Stimulated activated CD8-positive, alpha-beta memory T cell treated with anti-CD3 and anti-CD28 coated beads, Interleukin-4, amount 100 ng/mL, for 4 hours (primary cell): ENCODE results near the gene IL2RG.

Experiments
- DNase-seq, 2 donors: peaks; one replicate each; pipeline ENCODE4 v3.0.0-alpha.2; 2020; ENCODE audit warnings: low read depth in 2 of 2, low spot score in 1 of 2

IL2RG gene

DNA sequence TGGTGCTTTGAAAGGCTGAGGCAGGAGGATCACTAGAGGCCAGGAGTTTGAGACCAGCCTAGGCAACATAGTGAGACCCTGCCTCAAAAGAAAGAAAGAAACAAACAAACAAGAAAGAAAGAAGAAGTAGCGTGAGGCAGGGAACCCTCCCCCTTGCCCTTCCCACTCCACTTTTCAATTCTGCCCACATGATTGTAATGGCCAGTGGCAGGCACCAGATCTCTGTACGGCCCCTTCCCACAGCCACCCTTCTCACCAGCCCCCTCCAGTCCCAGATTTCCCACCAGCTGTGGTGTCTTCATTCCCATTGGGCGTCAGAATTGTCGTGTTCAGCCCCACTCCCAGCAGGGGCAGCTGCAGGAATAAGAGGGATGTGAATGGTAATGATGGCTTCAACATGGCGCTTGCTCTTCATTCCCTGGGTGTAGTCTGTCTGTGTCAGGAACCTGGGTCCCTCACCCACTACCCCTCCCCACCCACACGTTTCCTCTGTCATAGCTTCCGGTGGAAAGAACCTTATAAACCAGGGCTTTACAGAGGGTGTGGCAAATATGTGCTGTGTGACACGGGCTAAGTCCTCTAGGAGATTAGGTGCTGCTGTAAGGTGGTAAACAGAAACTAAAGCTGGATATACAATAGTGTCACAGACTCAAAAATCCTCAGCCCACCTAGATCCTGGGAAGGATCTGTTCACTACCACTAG lies at the start of gene IL2RG:
IL2RG (minus strand) TSS at position 437 of the 703 bp plus-strand sequence; CDS start at position 399, 38 bp downstream.
- DNase-seq = peak; percentile 54 to 70

DNA sequence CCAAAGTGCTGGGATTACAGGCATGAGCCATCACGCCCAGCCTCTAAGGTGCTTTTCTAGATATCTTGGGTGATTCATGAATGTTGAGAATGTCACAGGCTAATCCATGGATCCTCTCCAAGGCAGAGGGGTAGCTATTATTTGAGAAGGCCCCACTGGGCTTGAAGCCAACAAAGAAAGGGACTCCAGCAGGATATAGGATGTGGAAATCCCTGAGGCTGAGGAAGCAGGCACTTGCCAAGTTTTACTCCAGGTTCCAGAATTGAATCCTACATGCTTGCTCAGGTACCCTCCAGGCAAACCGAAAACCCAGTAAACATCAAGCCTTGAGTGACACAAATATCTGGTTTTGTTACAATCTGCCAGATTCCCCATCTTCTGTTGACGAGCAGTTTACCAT lies 49.1 kb upstream of the IL2RG start:
- no peak for DNase-seq

DNA sequence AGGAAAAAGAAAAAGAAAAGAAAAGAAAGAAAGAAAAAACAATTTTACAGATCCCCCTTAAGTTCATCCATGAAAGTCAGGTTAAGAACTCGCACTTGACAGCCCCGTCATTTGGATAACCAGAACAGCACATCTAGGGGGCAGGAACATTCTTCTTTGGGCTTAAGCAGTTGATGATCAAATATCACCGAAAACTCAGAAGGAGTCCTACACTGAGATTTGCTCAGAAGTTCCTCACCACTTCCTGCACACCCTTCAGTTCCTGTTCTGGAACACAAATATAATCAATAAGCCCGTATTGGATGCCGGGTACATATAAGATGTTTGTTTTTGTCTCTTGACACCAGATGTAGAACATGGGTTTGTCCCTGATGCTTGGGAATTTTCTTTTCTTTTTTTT lies 48.0 kb upstream of the IL2RG start:
- no peak for DNase-seq

DNA sequence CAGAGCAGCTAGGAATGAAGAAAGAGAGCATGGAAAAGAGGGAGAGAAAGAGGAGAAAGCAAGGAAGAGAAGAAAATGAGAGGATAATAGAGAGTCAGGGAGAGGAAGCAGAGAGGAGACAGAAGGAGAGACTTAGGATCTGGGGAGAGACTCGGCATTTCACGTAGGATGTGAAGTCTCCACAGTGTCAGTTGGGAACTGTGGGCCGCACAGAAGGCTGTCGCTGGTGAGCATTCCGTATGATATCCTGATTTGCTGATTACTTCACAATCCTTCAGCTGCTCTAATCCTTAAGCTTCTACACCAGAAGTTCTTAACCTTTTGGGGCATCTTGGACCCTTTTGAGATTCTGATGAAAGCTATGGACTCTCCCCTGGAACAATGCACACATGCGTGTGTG lies 47.2 kb upstream of the IL2RG start:
- DNase-seq = no peak

DNA sequence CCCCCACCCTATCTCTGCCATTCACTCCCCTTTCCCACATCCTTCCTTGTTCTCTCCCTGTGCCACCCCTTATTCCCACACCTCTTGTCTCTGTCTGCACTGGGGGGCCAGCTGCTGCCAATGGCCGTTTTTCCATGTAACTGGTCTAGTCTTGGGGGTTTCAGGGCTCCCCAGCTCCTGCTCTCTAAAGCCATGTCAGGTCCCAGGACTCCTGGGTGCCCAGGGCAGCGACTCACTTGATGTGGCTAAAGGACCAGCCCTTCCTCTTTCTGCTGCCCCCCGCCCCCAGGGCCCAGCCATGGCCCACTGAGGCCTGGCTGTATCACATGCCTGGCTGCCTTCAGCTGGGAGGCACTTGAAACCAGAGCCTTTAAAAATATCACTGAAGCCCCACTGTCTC lies 43.3 kb upstream of the IL2RG start:
- no peak for DNase-seq

DNA sequence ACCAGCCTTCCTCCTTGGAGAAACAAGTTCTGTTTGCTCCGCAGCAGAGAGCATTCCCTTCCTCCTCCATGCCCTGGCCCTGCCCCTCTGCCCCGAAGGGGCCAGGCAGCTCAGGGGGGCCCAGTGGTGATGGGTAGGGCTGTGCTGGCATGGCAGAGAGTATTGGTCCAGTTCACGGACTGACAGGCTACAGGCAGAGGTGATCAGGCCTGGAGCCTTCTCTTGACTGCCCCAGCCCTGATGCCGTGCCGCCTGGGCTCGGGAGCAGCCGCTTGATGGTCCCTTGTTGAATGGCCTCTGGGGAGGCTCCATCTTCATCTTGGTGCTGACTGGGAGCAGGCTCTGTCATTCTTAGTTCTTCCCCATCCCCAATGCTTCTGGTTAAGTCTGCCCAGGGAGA lies 42.8 kb upstream of the IL2RG start:
- DNase-seq = no peak

DNA sequence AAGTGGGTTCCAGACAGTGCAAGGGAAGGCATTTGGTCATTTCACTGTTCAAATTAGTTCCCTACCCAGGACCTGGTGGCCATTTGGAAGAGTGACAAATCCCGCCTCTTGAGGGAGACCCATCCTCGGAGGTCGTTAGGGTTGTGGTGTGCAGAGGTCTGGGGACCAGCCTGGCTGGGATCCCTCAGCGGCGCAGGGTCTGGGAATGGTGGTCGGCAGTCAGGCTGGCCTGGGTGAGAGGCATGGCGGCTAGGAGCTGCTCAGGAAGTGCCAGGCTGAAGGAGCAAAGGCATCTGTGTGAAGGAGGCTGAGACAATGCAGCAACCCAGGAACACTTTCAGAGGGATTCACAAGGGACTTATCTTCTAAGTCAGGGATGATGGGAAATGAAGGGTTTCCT lies 40.0 kb upstream of the IL2RG start:
- no peak for DNase-seq

DNA sequence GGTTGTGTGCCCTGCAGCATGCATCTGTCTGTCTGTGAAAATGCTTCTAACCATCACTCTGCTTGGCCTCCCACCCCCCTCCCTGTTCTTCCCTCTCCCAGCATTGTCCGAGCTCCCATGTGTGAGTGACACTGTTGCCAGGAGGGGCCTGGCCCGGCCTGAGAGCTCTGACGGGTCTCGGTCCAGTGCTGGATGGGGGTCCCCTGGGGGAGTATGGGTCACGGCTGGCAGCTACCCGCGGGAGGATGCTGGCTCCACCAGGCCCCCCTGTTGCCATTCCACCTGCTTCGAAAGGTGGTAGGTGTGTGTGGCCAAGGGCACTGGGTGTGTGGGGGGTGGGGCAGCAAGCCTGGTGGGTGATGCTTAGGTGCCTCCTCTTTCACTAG lies 36.9 kb upstream of the IL2RG start:
- DNase-seq = no peak

DNA sequence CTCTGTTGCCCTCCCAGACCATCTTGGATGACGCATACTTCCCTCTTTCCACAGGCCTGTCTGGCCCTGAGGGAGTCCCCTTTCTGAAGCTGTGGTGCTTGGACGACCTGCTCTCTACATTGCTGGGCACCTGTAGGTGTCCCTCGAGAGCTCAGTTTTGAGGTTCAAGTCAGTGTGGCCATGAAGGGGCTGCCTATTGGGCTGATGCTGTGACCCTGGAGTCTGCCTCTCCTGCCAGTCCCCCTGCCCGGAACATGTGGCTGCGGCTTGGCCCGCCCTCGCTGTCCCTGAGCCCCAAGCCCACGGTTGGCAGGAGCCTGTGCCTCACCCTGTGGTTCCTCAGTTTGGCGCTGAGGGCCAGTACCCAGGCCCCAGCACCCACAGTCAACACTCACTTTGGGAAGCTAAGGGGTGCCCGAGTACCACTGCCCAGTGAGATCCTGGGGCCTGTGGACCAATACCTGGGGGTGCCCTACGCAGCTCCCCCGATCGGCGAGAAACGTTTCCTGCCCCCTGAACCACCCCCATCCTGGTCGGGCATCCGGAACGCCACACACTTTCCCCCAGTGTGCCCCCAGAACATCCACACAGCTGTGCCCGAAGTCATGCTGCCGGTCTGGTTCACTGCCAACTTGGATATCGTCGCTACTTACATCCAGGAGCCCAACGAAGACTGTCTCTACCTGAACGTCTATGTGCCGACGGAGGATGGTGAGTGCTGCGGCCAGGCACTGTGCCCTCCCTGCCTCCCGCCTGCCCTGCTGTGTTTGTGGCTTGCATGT lies 36.3 kb upstream of the IL2RG start:
- DNase-seq = no peak

DNA sequence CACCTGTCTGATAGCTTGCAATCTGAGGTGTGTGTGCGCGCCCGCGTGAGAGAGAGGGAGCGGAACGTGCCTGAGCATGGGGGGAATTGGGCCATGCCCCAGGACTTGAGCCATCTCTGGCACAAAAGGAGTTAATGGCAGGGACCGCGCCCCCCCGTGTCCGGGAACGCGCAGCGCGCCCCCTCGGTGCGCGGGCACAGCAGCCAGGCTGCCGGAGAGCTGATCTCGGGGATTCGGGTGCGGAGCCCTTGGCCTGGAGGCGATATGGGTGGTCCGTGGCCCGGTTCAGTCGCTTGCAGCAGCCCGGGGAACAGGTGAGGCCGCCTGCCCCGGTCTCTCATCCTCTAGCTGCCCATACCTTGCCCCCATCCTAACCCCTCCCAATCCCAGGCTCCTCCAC lies 33.3 kb upstream of the IL2RG start, which contains the start of gene NLGN3:
NLGN3 (plus strand) TSS at position 191 of the 400 bp plus-strand sequence. CDS start 2,909 bp downstream, outside the sequence.
- DNase-seq = no peak

DNA sequence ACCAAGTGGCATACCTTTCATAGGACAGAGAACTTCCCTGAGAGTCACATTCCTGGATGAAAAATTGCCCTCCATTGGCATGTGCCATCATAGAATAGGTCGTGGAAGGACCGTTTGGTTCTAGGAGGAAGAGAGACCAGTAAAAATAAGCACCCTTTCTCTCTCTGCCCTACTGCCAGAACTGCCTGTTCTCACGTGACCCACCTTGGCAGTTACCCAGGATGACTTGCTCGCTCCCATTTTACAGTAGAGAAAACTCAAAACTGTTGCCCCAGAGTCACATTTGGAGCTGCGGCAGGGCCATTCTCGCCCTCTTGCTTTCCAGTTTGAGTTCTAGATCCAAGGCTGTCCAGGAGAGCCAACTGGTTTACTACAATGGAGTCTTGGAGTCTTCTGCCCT lies 32.1 kb upstream of the IL2RG start:
- no peak for DNase-seq

DNA sequence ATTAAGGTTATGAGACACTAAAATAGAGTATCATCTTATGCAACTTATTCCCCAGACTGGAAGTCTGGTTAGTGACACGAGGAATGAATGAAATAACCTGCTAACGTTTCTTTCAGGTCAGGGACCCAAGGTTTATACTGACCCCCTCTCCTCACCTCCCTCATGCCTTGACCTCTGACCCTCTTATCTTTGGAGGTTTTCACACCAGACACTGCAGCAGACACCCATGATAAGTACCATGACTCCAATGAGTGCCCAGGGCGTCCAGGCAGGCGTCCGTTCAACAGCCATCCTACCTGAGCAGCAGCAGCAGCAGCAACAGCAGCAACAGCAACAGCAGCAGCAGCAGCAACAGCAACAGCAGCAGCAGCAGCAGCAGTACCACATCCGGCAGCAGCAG lies 29.1 kb upstream of the IL2RG start:
- no peak for DNase-seq

DNA sequence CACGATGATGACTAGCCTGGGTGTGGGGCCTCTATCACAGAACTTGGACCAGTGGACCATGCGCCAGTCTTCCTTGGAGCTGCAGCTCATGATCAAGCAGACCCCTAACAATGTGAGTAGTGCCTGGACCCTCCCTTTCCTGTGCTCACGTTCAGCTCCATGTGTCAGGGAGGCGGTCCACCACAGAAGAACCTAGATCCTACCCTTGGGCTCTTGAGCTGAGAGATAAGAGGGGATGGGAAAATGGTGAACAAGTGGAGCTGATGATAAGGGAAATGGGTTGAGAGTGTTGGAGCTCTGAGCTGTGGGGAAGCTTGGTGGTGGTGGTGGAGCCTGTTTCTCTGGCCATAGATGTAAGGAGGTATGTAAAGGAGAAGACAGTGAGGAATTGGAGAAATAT lies 20.1 kb upstream of the IL2RG start:
- DNase-seq = no peak

DNA sequence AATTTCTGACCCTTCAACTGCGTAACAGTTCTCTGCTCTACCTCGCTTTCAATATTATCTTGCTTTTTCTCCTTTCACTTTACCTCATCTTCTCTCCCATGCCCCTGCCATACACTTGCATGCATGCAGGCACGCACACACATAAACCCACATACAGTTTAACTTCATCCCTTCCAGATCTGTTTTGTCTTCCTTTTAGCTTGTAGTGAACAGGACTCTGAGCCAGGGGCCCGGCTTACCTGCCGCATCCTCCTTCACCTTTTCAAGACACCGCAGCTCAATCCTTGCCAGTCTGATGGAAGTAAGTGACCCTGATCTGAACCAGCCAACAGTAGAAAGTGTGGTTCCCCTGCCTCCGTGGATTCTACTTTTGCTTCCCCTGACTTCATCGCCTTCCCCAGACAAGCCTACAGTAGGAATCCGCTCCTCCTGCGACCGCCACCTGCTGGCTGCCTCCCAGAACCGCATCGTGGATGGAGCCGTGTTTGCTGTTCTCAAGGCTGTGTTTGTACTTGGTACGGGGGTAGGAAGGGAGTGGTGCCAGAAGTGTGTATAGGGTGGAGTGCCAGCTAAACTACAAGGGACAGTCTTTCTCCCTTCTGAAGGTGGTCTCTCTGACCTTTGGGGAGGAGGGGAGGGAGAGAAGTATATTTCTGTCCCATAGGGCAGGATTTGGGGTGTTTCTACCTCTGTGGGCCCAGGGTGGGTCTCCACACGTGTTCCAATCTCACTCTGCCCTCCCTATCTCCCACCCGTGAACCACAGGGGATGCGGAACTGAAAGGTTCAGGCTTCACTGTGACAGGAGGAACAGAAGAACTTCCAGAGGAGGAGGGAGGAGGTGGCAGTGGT lies 17.8 kb upstream of the IL2RG start:
- peak; percentile 52 to 55 for DNase-seq

DNA sequence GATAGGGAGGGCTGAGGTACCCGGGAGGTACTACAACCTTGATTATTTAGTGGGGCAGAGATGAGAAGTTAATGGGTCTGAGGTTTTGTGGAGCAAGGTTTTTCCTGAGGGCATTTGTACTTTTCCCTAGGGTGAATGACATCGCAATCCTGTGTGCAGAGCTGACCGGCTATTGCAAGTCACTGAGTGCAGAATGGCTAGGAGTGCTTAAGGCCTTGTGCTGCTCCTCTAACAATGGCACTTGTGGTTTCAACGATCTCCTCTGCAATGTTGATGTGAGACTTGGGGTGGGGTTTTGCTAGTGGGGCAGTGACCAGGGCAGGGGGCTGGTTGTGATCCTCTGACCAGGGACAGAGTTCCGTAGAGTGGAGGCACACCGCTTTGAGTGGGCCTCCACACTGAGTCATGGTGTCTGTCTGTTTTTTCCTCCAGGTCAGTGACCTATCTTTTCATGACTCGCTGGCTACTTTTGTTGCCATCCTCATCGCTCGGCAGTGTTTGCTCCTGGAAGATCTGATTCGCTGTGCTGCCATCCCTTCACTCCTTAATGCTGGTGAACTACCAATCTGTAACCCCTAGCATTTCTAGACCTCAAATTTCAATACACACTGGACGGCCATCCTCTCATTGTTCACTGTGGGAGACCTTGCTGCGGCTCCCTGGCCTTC lies 16.9 kb upstream of the IL2RG start:
- DNase-seq = no peak

DNA sequence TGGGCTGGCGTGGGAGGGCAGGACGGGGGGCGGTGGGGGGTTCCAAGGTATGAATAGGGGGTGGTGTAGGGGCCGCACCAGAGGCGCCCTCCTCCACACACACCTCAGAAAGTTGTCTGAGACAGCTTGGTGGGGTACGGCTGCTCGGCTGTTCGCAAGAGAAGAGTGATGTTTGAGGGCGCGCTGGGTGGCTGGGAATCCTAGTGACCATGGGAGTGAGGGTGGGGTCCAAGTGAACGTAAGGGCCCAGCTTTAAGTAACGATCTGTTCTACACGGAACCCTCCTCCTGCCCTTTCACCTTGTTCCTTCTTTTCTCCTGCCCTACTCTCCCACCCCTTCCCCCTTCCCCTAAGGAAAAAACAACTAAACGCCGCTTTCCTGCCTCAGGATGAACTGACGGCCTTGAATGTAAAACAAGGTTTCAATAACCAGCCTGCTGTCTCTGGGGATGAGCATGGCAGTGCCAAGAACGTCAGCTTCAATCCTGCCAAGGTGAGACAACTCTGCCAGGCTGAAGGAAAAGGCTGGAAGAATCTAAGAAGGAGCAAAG lies 7.7 kb upstream of the IL2RG start:
- DNase-seq = no peak

DNA sequence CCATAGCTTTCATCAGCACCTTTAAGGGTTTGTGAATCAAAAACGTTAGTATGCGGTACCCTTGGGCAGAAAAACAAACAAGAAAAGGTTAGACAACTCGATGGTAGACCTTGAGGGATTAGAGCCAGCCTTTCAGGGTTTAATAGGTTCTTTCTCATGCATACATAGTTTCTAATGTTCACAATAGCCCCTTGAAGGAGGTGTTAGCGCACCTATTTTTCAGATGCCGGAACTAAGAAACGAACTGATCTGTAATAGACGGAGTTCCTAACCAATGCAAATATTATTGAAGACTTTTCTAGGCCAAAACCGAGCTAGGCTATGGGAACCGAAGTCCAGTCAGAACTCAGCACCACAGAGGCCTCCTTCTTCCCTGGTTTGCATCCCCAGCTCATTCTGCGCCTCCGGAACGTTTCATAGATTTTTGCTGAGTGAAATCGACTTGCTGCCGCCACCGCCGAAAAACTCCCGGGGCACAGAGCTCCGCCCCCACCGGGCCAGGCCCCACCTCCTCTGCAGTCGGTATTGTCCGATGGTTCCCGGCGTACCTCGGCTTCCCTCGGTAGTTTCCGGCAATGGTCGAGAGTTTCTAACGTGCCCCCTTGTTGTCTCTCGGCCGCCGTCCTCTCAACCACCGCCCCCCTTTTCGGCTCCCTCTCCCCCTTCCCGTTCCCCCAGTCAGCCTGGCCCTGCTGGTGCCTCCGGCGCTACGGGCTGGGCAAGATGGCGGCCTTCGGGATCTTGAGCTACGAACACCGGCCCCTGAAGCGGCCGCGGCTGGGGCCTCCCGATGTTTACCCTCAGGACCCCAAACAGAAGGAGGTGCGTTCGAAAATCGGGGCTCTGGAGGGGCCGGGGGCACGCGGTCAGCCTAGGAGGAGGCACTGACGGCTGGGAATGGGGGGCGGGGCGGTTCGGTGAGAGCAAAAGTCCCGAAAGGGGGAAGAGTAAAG lies 6.9 kb upstream of the IL2RG start, which contains the start of gene MED12:
MED12 (plus strand) TSS at position 565 of the 953 bp plus-strand sequence; CDS start at position 724, 159 bp downstream.
- peak; percentile 52 to 68 for DNase-seq

DNA sequence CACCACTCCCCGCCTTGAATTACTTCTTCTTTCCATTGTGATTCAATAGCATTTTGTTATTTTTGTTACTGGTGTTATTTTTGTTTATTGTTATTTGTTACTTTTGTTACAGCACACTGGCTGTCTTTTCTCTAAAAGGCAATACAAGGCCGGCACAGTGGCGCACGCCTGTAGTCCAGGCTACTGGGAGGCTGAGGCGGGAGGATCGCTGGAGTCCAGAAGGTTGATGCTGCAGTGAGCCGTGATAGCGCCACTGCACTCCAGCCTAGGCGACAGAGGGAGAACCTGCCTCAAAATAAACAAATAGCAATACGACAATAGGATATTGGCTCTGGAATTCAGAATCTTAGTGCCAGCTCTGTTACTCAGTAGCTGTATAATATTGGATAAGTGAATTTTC lies 6.0 kb upstream of the IL2RG start:
- DNase-seq = no peak

DNA sequence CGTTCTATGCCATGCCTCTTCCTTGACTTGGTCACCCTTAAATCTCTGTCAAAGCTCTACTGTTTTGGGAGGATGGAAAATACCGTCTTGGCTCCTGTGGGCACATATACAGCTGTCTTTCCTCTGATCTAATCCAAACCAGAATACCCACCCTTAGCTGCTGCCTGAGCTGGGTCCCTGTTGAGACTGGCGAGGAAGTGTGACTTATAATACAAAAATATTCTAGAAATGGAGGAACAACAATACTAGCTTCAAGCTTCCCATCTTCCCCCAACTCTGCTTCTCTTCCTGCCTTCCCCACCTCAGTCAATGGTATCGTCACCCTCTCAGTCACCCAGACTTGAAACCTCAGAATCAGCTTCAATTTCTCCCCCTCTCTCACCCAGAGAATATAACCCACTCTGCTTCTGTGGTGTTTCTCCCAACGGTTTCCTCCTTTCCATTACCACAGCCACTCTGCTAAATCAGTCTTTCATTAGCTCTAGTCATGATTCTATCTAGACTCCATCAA lies 599 bp upstream of the IL2RG start:
- no peak for DNase-seq
